ENCODE measurements around the gene FAM124B.

Gene FAM124B

GRCh38 chr2:224417361-224417729, 15.4 kb upstream of the FAM124B start:
- DNase-seq (ENCODE audit: low read depth) = no peak
- no peak for TF ChIP-seq CTCF (IDR thresholded peaks at IDR 0.05; ENCODE audit: low read depth, low read length, missing control alignments)
- H3K4me3 ChIP-seq (ENCODE audit: low read depth, low read length) = no peak overlapping the region

GRCh38 chr2:224416656-224417360, 14.9 kb upstream of the FAM124B start:
- H3K4me3 ChIP-seq (ENCODE audit: low read depth, low read length) = no peak overlapping the region
- DNase-seq (ENCODE audit: low read depth) = no peak
- no peak for TF ChIP-seq CTCF (IDR thresholded peaks at IDR 0.05; ENCODE audit: low read depth, low read length, missing control alignments)

GRCh38 chr2:224413381-224413780, 11.5 kb upstream of the FAM124B start:
- TF ChIP-seq CTCF (IDR thresholded peaks at IDR 0.05; ENCODE audit: low read depth, low read length, missing control alignments) = no peak
- no peak overlapping the region for H3K4me3 ChIP-seq (ENCODE audit: low read depth, low read length)
- no peak for DNase-seq (ENCODE audit: low read depth)

GRCh38 chr2:224412141-224413015, 10.5 kb upstream of the FAM124B start:
- DNase-seq (ENCODE audit: low read depth) = no peak
- no peak for TF ChIP-seq CTCF (IDR thresholded peaks at IDR 0.05; ENCODE audit: low read depth, low read length, missing control alignments)
- no peak overlapping the region for H3K4me3 ChIP-seq (ENCODE audit: low read depth, low read length)

- no peak for TF ChIP-seq CTCF (IDR thresholded peaks at IDR 0.05; ENCODE audit: low read depth, low read length, missing control alignments)
- DNase-seq (ENCODE audit: low read depth) = no peak
- no peak overlapping the region for H3K4me3 ChIP-seq (ENCODE audit: low read depth, low read length)
Measured at GRCh38 chr2:224410946-224411561, 9.1 kb upstream of the FAM124B start.

- DNase-seq (ENCODE audit: low read depth) = no peak
- no peak overlapping the region for H3K4me3 ChIP-seq (ENCODE audit: low read depth, low read length)
- no peak for TF ChIP-seq CTCF (IDR thresholded peaks at IDR 0.05; ENCODE audit: low read depth, low read length, missing control alignments)
Measured at GRCh38 chr2:224408676-224409075, 6.8 kb upstream of the FAM124B start.

All from GM12864 (cell line).